Type B pancreatic cell (in vitro differentiated cells): ENCODE results near the gene TPGS2. TPM values are rescaled to one million over a fixed set of nuclear protein-coding genes. Genes with fewer than 3 reads are reported as not detected.
"Not testable (repeated sequence)": the region's sequence is repeated elsewhere in the genome, so short reads cannot be mapped to it uniquely, and the experiment has no call there.

Source experiments
- DNase-seq: peaks from one replicate; pipeline ENCODE4 v3.0.0; 2021; ENCODE audit warnings: mixed read lengths; ENCODE audit not compliant: unreplicated experiment; ENCODE audit errors: extremely low spot score
- H3K27ac Mint-ChIP-seq: 2 replicates; pipeline ENCODE4 v1.8.0; 2021; ENCODE audit warnings: mild to moderate bottlenecking, mixed read lengths
- H3K27me3 Mint-ChIP-seq: 2 replicates; pipeline ENCODE4 v1.8.0; 2021; ENCODE audit warnings: mixed read lengths
- H3K36me3 Mint-ChIP-seq: 2 replicates; pipeline ENCODE4 v1.8.0; 2021; ENCODE audit warnings: mixed read lengths
- H3K4me1 Mint-ChIP-seq: one replicate; pipeline ENCODE4 v1.8.0; 2021; ENCODE audit warnings: mixed read lengths; ENCODE audit not compliant: unreplicated experiment
- H3K4me3 Mint-ChIP-seq: 2 replicates; pipeline ENCODE4 v1.8.0; 2021; ENCODE audit warnings: mild to moderate bottlenecking, mixed read lengths
- H3K9me3 Mint-ChIP-seq: 2 replicates; pipeline ENCODE4 v1.8.0; 2021; ENCODE audit warnings: mixed read lengths
- CTCF ChIP-seq: fragments of 200-600 bp; sonication (generic); conservative IDR thresholded peaks from 2 replicates; pipeline ENCODE4 v1.5.0; 2021; ENCODE audit warnings: antibody characterized with exemption, mild to moderate bottlenecking
- total RNA-seq: library from RNA; stranded (reverse); gene quantifications from 2 replicates; pipeline ENCODE4 v1.2.1, GENCODE V29; 2021; ENCODE audit warnings: low replicate concordance

The TPGS2 gene
- total RNA-seq, 1 donor from 2014 or later: 121 TPM

GRCh38 chr18:36821681-36822080 is 7.1 kb downstream of the TPGS2 start:
- TF ChIP-seq CTCF: no peak
- no peaks in the 10 kb centered on the region for H3K9me3 Mint-ChIP-seq
- H3K4me1 Mint-ChIP-seq: peaks cover 5% of the 10 kb centered on the region
- H3K27me3 Mint-ChIP-seq: no peaks in the 10 kb centered on the region
- no peak overlapping the region for H3K27ac Mint-ChIP-seq
- no peak overlapping the region for H3K4me3 Mint-ChIP-seq
- peaks cover 45% of the 10 kb centered on the region for H3K36me3 Mint-ChIP-seq
- no peak for DNase-seq

- DNase-seq: no peak
- Mint-ChIP-seq H3K4me3 (no peak overlapping the region), H3K27ac (no peak overlapping the region), H3K4me1 (peaks cover 9% of the 10 kb centered on the region), H3K27me3 (no peaks in the 10 kb centered on the region), H3K9me3 (no peaks in the 10 kb centered on the region), H3K36me3 (peaks cover 43% of the 10 kb centered on the region)
- TF ChIP-seq CTCF: no peak
Measured at GRCh38 chr18:36819621-36820020, 9.2 kb downstream of the TPGS2 start.

- no peak for TF ChIP-seq CTCF
- H3K4me1 Mint-ChIP-seq: peaks cover 9% of the 10 kb centered on the region
- H3K27me3 Mint-ChIP-seq: no peaks in the 10 kb centered on the region
- H3K27ac Mint-ChIP-seq: no peak overlapping the region
- no peak for DNase-seq
- no peak overlapping the region for H3K4me3 Mint-ChIP-seq
- H3K36me3 Mint-ChIP-seq: peaks cover 40% of the 10 kb centered on the region
- no peaks in the 10 kb centered on the region for H3K9me3 Mint-ChIP-seq
Measured at GRCh38 chr18:36818652-36819051, 10.2 kb downstream of the TPGS2 start.

- H3K27me3 Mint-ChIP-seq: no peaks in the 10 kb centered on the region
- peaks cover 38% of the 10 kb centered on the region for H3K36me3 Mint-ChIP-seq
- H3K27ac Mint-ChIP-seq: no peak overlapping the region
- no peaks in the 10 kb centered on the region for H3K9me3 Mint-ChIP-seq
- no peak overlapping the region for H3K4me3 Mint-ChIP-seq
- no peak for DNase-seq
- peaks cover 9% of the 10 kb centered on the region for H3K4me1 Mint-ChIP-seq
- no peak for TF ChIP-seq CTCF
Measured at GRCh38 chr18:36817039-36817438, 11.8 kb downstream of the TPGS2 start.

- not testable (repeated sequence) for H3K27ac Mint-ChIP-seq, H3K4me3 Mint-ChIP-seq, H3K27me3 Mint-ChIP-seq, DNase-seq, H3K9me3 Mint-ChIP-seq, H3K4me1 Mint-ChIP-seq
- peaks cover 33% of the 10 kb centered on the region for H3K36me3 Mint-ChIP-seq
Measured at GRCh38 chr18:36816096-36816495, 12.7 kb downstream of the TPGS2 start.

GRCh38 chr18:36814994-36815393 is 13.8 kb downstream of the TPGS2 start:
- DNase-seq: no peak
- H3K27me3 Mint-ChIP-seq: no peaks in the 10 kb centered on the region
- H3K9me3 Mint-ChIP-seq: no peaks in the 10 kb centered on the region
- peaks cover 9% of the 10 kb centered on the region for H3K4me1 Mint-ChIP-seq
- H3K27ac Mint-ChIP-seq: no peak overlapping the region
- H3K4me3 Mint-ChIP-seq: no peak overlapping the region
- H3K36me3 Mint-ChIP-seq: peaks cover 30% of the 10 kb centered on the region
- no peak for TF ChIP-seq CTCF
